AG04449 (cell line): ENCODE results near the gene RPS27.
"Not testable (repeated sequence)": the region's sequence is repeated elsewhere in the genome, so short reads cannot be mapped to it uniquely, and the experiment has no call there.

ENCODE experiments used
- CTCF ChIA-PET: fragments of 350-600 bp; formaldehyde crosslinking; extraction: SDS; loops from one replicate; lab custom pipeline; 2021; ENCODE audit warnings: antibody characterized with exemption; lab: Yijun Ruan, JAX
- POLR2A ChIA-PET: fragments of 400-600, 350-600 bp; formaldehyde crosslinking; extraction: SDS; loops from one replicate; lab custom pipeline; 2020; ENCODE audit warnings: antibody characterized with exemption, inconsistent platforms; lab: Yijun Ruan, JAX
- DNase-seq: peaks from one replicate; pipeline ENCODE4 v3.0.0-alpha.2; 2010; ENCODE audit warnings: low read depth, low spot score
- H3K4me3 ChIP-seq: 2 replicates; pipeline ENCODE4 v1.5.1; 2011; ENCODE audit warnings: low read depth, mild to moderate bottlenecking, control low read depth, low read length
- TF ChIP-seq, protein P1 (sequence below): IDR thresholded peaks from one replicate; pipeline ENCODE4 v1.5.1; 2011; ENCODE audit warnings: mild to moderate bottlenecking, moderate library complexity, low read length, control low read depth, inconsistent platforms; ENCODE audit not compliant: insufficient read depth; ENCODE audit errors: missing control alignments

Gene RPS27

DNA sequence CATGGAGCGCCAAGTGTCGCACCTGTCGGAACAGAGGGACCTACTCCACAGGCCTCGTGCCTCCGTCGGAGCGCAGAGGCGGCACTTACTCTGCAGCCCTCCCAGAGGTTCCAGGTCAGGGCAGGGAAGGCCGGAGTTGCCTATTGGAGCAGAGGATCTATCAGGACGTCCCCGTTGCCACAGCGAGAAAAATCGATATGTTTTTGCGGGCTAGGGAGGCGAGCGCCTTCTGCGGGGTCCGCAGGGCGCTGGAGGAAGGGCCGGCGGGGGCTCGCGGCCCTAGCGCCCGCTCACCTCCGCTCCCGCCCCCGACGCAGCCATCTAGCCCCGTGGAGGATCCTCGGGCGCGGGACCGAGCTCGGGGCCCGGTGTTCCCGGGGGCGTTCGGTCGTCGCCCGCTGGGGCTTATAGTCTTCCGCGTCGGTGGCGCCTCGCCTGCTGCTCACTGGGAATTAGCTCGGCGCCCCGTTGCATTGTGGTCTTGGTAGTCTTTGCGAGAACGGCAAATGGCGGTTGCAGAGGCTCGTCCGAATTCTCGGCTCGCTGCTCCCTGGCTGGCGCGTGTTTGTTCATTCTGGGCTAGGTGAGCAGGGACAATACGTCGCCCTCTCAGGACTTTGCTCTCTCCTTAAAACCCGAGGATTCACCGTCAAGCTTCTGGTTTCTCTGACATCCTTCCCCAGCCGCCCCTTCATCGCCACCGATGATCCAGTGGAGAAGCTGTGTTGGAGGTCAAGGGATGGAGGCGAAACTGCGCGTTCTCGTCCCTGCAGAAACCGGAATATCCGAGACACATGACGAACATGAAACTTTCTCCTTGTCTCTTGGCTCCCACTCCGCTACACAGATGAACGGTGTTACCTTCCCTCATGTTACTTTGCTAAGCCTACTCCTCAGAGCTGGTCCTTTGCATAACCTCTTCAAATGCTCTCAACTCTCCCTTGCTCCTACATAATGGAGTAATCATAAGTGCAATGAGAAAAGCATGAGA, 13.0 kb upstream of the RPS27 start, which contains the start of gene JTB:
TSS of gene JTB (minus strand) at position 425 of the 991 bp plus-strand sequence. CDS start at position 3, 422 bp downstream.
- TF ChIP-seq, protein P1, sequence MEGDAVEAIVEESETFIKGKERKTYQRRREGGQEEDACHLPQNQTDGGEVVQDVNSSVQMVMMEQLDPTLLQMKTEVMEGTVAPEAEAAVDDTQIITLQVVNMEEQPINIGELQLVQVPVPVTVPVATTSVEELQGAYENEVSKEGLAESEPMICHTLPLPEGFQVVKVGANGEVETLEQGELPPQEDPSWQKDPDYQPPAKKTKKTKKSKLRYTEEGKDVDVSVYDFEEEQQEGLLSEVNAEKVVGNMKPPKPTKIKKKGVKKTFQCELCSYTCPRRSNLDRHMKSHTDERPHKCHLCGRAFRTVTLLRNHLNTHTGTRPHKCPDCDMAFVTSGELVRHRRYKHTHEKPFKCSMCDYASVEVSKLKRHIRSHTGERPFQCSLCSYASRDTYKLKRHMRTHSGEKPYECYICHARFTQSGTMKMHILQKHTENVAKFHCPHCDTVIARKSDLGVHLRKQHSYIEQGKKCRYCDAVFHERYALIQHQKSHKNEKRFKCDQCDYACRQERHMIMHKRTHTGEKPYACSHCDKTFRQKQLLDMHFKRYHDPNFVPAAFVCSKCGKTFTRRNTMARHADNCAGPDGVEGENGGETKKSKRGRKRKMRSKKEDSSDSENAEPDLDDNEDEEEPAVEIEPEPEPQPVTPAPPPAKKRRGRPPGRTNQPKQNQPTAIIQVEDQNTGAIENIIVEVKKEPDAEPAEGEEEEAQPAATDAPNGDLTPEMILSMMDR, result no peak
- DNase-seq, result no peak
- ChIA-PET POLR2A (interaction anchor here (0.6 to 4.1 kb wide), 10 partner anchors 8 to 350 kb away, joined by 3 to 44 read pairs (median 4); partner anchors contain the start of genes CREB3L4, CRTC2, GATAD2B and RAB13), CTCF (interaction anchor here (1.2 to 5.3 kb wide), 9 partner anchors 9 to 300 kb away, joined by 3 to 55 read pairs (median 5); partner anchors contain the start of genes CREB3L4, DENND4B, NPR1 and RAB13)
- peak within 1 kb of the TSS; percentile 98 for H3K4me3 ChIP-seq

DNA sequence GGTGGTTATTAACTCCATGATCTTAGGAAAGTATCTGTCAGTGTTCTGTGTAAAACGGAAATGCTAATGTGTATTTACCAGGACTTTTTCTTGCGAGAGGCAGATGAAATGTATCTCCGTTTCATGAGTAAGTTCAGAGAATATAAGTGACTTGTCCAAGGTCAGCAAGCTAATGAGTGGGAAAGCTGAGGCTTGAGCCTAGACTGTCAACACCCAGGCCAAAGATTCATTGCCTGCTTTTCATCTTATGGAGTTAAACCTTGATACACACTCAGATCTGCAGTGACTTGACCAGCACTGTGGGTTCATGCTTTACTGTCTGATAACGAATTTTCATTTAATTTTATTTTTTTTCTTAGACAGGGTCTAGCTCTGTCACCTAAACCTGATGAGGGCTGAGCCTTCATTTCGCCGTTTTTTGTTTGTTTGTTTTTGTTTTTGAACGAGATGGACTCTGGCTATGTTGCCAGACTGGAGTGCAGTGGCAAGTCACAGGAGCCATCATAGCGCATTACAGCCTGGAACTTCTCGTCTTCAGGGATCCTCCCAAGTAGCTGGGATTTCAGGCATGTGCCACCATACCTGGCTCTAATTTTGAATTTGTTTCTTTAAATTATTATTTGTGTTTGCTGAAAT, 12.2 kb upstream of the RPS27 start:
- peak overlapping the region; percentile 98 for H3K4me3 ChIP-seq
- DNase-seq, result no peak
- ChIA-PET CTCF (interaction anchor here (1.2 to 5.3 kb wide), 8 partner anchors 8 to 300 kb away, joined by 3 to 55 read pairs (median 6); partner anchors contain the start of genes CREB3L4, DENND4B, NPR1 and RAB13), POLR2A (interaction anchor here (0.6 to 4.1 kb wide), 4 partner anchors 11 to 15 kb away, joined by 4 to 44 read pairs (median 32); partner anchors contain the start of genes CREB3L4, RPS27 and SLC39A1)
- TF ChIP-seq, protein P1, result no peak

DNA sequence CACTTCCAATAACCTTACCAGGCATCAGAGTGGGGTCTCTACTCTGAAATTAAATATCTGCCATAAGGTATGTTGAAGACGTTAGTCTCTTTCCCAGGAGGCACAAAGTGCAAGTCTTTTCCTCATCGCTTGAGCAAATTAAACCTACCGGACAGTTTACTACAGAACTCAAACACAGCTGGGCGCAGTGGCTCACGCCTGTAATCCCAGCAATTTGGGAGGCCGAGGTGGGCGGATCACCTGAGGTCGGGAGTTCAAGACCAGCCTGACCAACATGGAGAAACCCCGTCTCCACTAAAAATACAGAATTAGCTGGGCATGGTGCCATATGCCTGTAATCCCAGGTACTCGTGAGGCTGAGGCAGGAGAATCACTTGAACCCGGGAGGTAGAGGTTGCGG, 11.5 kb upstream of the RPS27 start:
- DNase-seq, H3K4me3 ChIP-seq: not testable (repeated sequence)
- ChIA-PET POLR2A (interaction anchor here (2.7 to 4.1 kb wide), 3 partner anchors 11 to 16 kb away, joined by 22 to 44 read pairs (median 42); partner anchors contain the start of genes CREB3L4, RPS27 and SLC39A1), CTCF (interaction anchor here (2.3 to 5.3 kb wide), 4 partner anchors 7 to 301 kb away, joined by 8 to 55 read pairs (median 30); partner anchors contain the start of genes CREB3L4, DENND4B, NPR1 and RAB13)

DNA sequence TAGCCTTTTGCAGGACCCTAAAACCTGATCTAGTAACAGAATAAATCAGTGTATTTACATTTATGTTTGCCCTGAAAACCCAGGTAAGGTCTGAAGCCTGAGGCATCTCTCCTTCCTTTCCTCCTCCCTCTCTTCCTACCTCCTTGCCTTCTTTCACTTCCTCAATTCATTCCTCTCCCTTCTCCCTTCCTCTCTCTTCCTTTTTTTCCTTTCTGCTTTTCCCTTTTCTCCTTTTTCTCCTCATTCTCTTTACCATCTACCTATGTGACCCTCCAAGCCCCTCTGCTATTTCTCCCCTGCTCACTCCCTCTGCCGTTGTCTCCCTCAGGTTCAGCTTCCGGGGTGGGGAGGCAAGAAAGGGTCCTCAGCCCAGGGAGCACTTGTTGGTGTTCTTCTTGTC, 8.8 kb upstream of the RPS27 start:
- DNase-seq, CTCF ChIA-PET, H3K4me3 ChIP-seq, POLR2A ChIA-PET: not testable (repeated sequence)

DNA sequence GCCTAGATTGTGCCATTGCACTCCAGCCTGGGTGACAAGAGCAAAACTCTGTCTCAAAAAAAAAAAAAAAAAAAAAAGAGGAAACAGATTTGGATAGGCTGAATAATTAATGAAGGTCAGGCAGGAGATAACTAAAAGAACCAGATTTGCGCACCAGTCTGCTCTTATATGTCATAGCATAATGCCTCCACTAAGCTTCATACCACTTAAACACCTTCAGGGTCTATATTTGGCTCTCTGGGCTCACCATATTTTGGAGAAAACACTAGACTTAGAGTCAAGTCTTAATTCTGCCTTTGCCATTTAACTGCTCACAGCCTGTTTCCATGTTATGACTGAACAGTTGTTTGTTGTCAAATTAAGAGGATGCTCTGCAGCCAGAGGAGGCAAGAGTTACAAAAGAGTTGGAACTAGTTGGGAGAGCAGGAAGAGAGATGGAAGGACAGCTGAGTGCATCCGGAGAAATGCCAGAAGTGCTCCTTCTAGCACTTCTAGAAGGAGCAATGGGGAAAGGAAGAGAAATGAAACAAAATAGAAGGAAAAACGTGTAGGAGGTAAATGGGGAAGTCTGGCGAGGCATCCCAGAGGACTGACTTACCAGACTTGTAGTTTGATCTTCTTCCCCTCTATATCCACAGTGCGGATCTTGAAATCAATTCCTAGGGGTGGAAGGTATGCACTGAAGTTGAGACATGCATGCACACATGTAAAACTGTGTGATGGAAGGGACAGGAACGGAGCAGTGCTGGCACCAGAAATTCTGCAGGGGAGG, 6.3 kb upstream of the RPS27 start:
- POLR2A ChIA-PET, result interaction anchor here (0.7 kb wide), 1 partner anchor 192 kb away, joined by 3 read pairs; no protein-coding TSS in a partner anchor
- CTCF ChIA-PET, result interaction anchor here (1.0 to 6.3 kb wide), 6 partner anchors 8 to 235 kb away, joined by 3 to 88 read pairs (median 16); partner anchors contain the start of genes DENND4B and JTB
- TF ChIP-seq, protein P1, result no peak
- peak overlapping the region; percentile 93 for H3K4me3 ChIP-seq
- DNase-seq, result no peak

DNA sequence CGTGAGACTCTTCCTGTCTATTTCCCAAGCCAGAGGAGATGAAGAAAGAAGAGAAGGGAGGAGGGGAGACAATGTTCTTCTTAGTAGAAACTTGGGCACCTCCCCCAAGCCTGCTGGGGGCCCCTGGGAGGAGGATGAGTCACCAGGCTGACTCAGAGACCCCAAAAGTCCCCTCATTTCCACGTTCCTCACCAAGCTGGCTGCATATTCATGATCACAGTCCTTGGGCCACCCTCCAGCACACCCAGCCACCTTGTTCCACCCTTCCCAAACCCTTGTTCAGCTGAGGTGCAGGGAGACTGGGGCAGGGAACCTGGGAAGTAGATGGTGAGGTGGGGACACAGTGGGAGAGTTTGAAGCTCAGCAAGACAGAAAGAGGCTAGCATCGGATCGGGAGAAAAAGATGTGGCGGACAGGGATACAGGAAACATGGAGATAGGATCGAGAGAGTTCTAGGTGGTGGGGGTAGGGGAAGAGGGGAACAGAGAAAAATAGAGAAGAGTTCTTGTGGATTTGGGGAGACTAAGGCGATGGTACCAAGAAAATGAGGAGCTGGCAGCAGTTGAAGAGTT, 5.1 kb upstream of the RPS27 start:
- ChIA-PET CTCF (interaction anchor here (0.8 to 6.3 kb wide), 22 partner anchors 9 to 373 kb away, joined by 3 to 88 read pairs (median 12); partner anchors contain the start of genes CREB3L4, DENND4B, ILF2 and JTB), POLR2A (interaction anchor here (0.7 to 1.6 kb wide), 7 partner anchors 8 to 202 kb away, joined by 3 to 5 read pairs (median 4); partner anchors contain the start of genes CREB3L4, DENND4B, GATAD2B and JTB)
- TF ChIP-seq, protein P1, result no peak
- H3K4me3 ChIP-seq, result peak overlapping the region; percentile 93
- DNase-seq, result peak; percentile 23
